Endothelial cell of umbilical vein (primary cell): ENCODE results near the gene XYLT1. TPM values are rescaled to one million over a fixed set of nuclear protein-coding genes. Genes with fewer than 3 reads are reported as not detected.

Experiments used
- BruUV-seq: library from RNA; stranded (reverse); fragments of 400-500 nt; replicated peaks from 2 replicates; lab custom pipeline; 2021; lab: Mats Ljungman, UMichigan
- CTCF ChIA-PET: fragments of 300-600, 350-600 bp; sonication (Branson Sonifier 250); formaldehyde crosslinking; loops from one replicate; lab custom pipeline; 2021; ENCODE audit warnings: antibody characterized with exemption, inconsistent platforms; lab: Charles Lee
- POLR2A ChIA-PET: fragments of 300-600, 350-600 bp; sonication (Branson Sonifier 250); formaldehyde crosslinking; loops from one replicate; lab custom pipeline; 2021; ENCODE audit warnings: antibody characterized with exemption, inconsistent platforms; lab: Charles Lee
- DNase-seq: peaks from one replicate; pipeline ENCODE4 v3.0.0-alpha.2; 2011; ENCODE audit warnings: low read depth, low spot score
- FAIRE-seq: peaks from 2 replicates; lab custom pipeline; 2011; peaks lifted over from hg19 to GRCh38; lab: Jason Lieb, UNC
- H2AFZ ChIP-seq: 2 replicates; pipeline ENCODE4 v1.6.0; 2012; ENCODE audit warnings: low read depth, low read length, control low read depth, inconsistent platforms
- H3K27ac ChIP-seq: 2 replicates; pipeline ENCODE4 v1.5.1; 2011; ENCODE audit warnings: low read depth, mild to moderate bottlenecking, control low read depth, low read length, moderate library complexity; ENCODE audit not compliant: insufficient read depth
- H3K27me3 ChIP-seq, 2 experiments: 2 replicates each; pipeline versions ENCODE4 v1.6.0 to v1.6.1; 2011; ENCODE audit warnings: low read length in 2 of 2, mixed read lengths in 1 of 2; ENCODE audit not compliant: control insufficient read depth in 2 of 2, insufficient read depth in 2 of 2
- H3K36me3 ChIP-seq, 2 experiments: 2 replicates in 1 of 2; 3 replicates in 1 of 2; pipeline ENCODE4 v1.5.1; 2011; ENCODE audit warnings: low read length in 2 of 2, mild to moderate bottlenecking in 1 of 2, moderate library complexity in 1 of 2; ENCODE audit not compliant: control insufficient read depth in 2 of 2, insufficient read depth in 2 of 2; ENCODE audit errors: extremely low read depth in 1 of 2
- H3K4me1 ChIP-seq: 3 replicates; pipeline ENCODE4 v1.5.1; 2011; ENCODE audit warnings: mild to moderate bottlenecking, low read length; ENCODE audit not compliant: control insufficient read depth, insufficient read depth; ENCODE audit errors: extremely low read depth
- H3K4me2 ChIP-seq: 2 replicates; pipeline ENCODE4 v1.6.1; 2011; ENCODE audit warnings: low read length, control low read depth, mixed read lengths; ENCODE audit not compliant: insufficient read depth
- H3K4me3 ChIP-seq, 3 experiments: fragments of 200-600 bp in 1 of 3; sonication (generic), shearing (Covaris generic) in 1 of 3; replicated peaks in 1 of 3; 2 replicates each; pipeline ENCODE4 v1.5.1; 2011 to 2016; ENCODE audit warnings: control low read depth in 3 of 3, low read length in 3 of 3, mild to moderate bottlenecking in 2 of 3, inconsistent platforms in 1 of 3, low read depth in 1 of 3, moderate library complexity in 1 of 3; ENCODE audit not compliant: insufficient read depth in 1 of 3
- H3K79me2 ChIP-seq: 2 replicates; pipeline ENCODE4 v1.6.0; 2012; ENCODE audit warnings: low read length, inconsistent platforms; ENCODE audit not compliant: control insufficient read depth, insufficient read depth
- H3K9ac ChIP-seq: replicated peaks from 2 replicates; pipeline ENCODE3; 2011; ENCODE audit warnings: low read length, control low read depth; ENCODE audit not compliant: insufficient read depth; ENCODE audit errors: extremely low read depth
- H3K9me1 ChIP-seq: replicated peaks from 3 replicates; pipeline ENCODE4 v1.6.0; 2011; ENCODE audit warnings: mild to moderate bottlenecking, low read length; ENCODE audit not compliant: control insufficient read depth, insufficient read depth; ENCODE audit errors: extremely low read depth
- H3K9me3 ChIP-seq: replicated peaks from 2 replicates; pipeline ENCODE4 v1.5.1; 2012; ENCODE audit warnings: low read length, inconsistent platforms; ENCODE audit not compliant: control insufficient read depth, insufficient read depth
- H4K20me1 ChIP-seq: replicated peaks from 2 replicates; pipeline ENCODE3; 2011; ENCODE audit warnings: mild to moderate bottlenecking, low read length; ENCODE audit not compliant: control insufficient read depth, insufficient read depth; ENCODE audit errors: extremely low read depth
- CTCF ChIP-seq, 2 donors: IDR thresholded peaks; 1 replicate in 1 of 2; 2 replicates in 1 of 2; pipeline ENCODE4 v1.5.1; 2011; ENCODE audit warnings: low read length in 2 of 2, mild to moderate bottlenecking in 2 of 2, moderate library complexity in 2 of 2, control low read depth in 1 of 2, inconsistent platforms in 1 of 2, low read depth in 1 of 2; ENCODE audit not compliant: insufficient read depth in 1 of 2; ENCODE audit errors: extremely low read depth in 1 of 2
- EZH2 ChIP-seq: IDR thresholded peaks from 2 replicates; pipeline ENCODE4 v1.6.1; 2012; ENCODE audit warnings: borderline replicate concordance, low read depth, mild to moderate bottlenecking, moderate library complexity, low read length, inconsistent platforms; ENCODE audit not compliant: severe bottlenecking
- FOS ChIP-seq: IDR thresholded peaks from 2 replicates; pipeline ENCODE4 v1.6.1; 2011; ENCODE audit warnings: mild to moderate bottlenecking, low read length, moderate library complexity, borderline replicate concordance; ENCODE audit not compliant: insufficient read depth
- GATA2 ChIP-seq: IDR thresholded peaks from 2 replicates; pipeline ENCODE4 v1.7.0; 2011; ENCODE audit warnings: low read depth, mild to moderate bottlenecking, moderate library complexity, mixed read lengths, low read length; ENCODE audit not compliant: insufficient read length, insufficient read depth
- JUN ChIP-seq: IDR thresholded peaks from 2 replicates; pipeline ENCODE4 v1.6.1; 2011; ENCODE audit warnings: borderline replicate concordance, low read depth; ENCODE audit not compliant: insufficient read length, insufficient read depth
- MAX ChIP-seq: IDR thresholded peaks from 2 replicates; pipeline ENCODE4 v1.6.1; 2011; ENCODE audit not compliant: insufficient read depth, insufficient read length
- MYC ChIP-seq: IDR thresholded peaks from one replicate; pipeline ENCODE4 v1.6.1; 2011; ENCODE audit warnings: mild to moderate bottlenecking, low read depth, low read length
- POLR2A ChIP-seq: IDR thresholded peaks from 2 replicates; pipeline ENCODE4 v1.6.1; 2012; ENCODE audit warnings: low read depth, mild to moderate bottlenecking, control low read depth, low read length
- POLR2AphosphoS5 ChIP-seq: IDR thresholded peaks from 2 replicates; pipeline ENCODE4 v1.6.1; 2012; ENCODE audit warnings: low read depth, mild to moderate bottlenecking, control low read depth, low read length, moderate library complexity; ENCODE audit not compliant: insufficient read depth
- dilution Hi-C: fragments of 300-500 bp; cut with MboI; formaldehyde crosslinking; loops from one replicate; pipeline ENCODE4 v1.15.0; 2019; ENCODE audit warnings: low sequenced_read_pairs; ENCODE audit not compliant: extremely low pct_ligation_motif_present
- intact Hi-C: fragments of 100-400 bp; cut with micrococcal nuclease; formaldehyde crosslinking; loops from one replicate; pipeline ENCODE4 v1.10.0; 2022
- polyA plus RNA-seq, 4 experiments: library from polyadenylated mRNA; depleted of rRNA in 3 of 4; stranded (reverse) in 3 of 4; unstranded in 1 of 4; fragments of >200 nt; gene quantifications; 2 replicates each; pipeline versions ENCODE4 v1.2.1 to v1.2.3, GENCODE V29; 2011 to 2012; ENCODE audit warnings: missing spikeins in 1 of 4
- total RNA-seq: library from RNA; stranded (reverse); gene quantifications from 2 replicates; pipeline ENCODE4 v1.2.3, GENCODE V29; 2021

XYLT1 gene
- total and polyA plus RNA-seq, 2 donors (not counting 3 experiments of a cell fraction or from before 2014, with no cell fraction given): 0.63 to 2.9 TPM

- H3K4me1 ChIP-seq: no peaks in the 10 kb centered on the region
- CTCF ChIA-PET: no interaction called here
- H2AFZ ChIP-seq: no peak overlapping the region
- no peak for TF ChIP-seq GATA2
- no peak for TF ChIP-seq MYC
- TF ChIP-seq POLR2AphosphoS5: no peak
- TF ChIP-seq EZH2: no peak
- TF ChIP-seq FOS: no peak
- no peak for TF ChIP-seq POLR2A
- no peak for TF ChIP-seq MAX
- TF ChIP-seq CTCF (IDR thresholded peaks at IDR 0.05; ENCODE audit: extremely low read depth in 1 of 2, insufficient read depth in 1 of 2, low read depth in 1 of 2, low read length in 2 of 2): no peak
- TF ChIP-seq JUN: no peak
- H3K9me1 ChIP-seq: no peaks in the 10 kb centered on the region
- peaks cover 3% of the 10 kb centered on the region for H3K9me3 ChIP-seq
- FAIRE-seq: no peak
- no peak overlapping the region for H3K4me3 ChIP-seq
- no peaks in the 10 kb centered on the region for H3K36me3 ChIP-seq
- intact Hi-C loops: no loop called here
- DNase-seq: no peak
- H3K4me2 ChIP-seq: no peak overlapping the region
- POLR2A ChIA-PET: no interaction called here
- no peaks in the 10 kb centered on the region for H3K79me2 ChIP-seq
- no peaks in the 10 kb centered on the region for H4K20me1 ChIP-seq
- dilution Hi-C loops: no loop called here
- no peaks in the 10 kb centered on the region for H3K27me3 ChIP-seq
- H3K27ac ChIP-seq: no peak overlapping the region
- H3K9ac ChIP-seq: no peak overlapping the region
- no TSS peak for BruUV-seq
Observed at GRCh38 chr16:17512636-17513220, 42.0 kb upstream of the XYLT1 start.
